Cardiac fibroblast (primary cell): ENCODE measurements around the gene IGSF9.

Experiments
- DNase-seq, 2 donors: peaks; one replicate each; pipeline versions ENCODE4 v3.0.0 to v3.0.0-alpha.2; 2010; ENCODE audit warnings: low read depth in 2 of 2
- H3K4me3 ChIP-seq, 2 donors: replicated peaks in 1 of 2; 1 replicate in 1 of 2; 2 replicates in 1 of 2; pipeline ENCODE4 v1.5.1; 2011; ENCODE audit warnings: low read depth in 2 of 2, low read length in 2 of 2, mild to moderate bottlenecking in 2 of 2, moderate library complexity in 1 of 2
- TF ChIP-seq, protein P1 (sequence below): IDR thresholded peaks from one replicate; pipeline ENCODE4 v1.5.1; 2011; ENCODE audit warnings: low read depth, mild to moderate bottlenecking, low read length, inconsistent platforms

The IGSF9 gene

DNA sequence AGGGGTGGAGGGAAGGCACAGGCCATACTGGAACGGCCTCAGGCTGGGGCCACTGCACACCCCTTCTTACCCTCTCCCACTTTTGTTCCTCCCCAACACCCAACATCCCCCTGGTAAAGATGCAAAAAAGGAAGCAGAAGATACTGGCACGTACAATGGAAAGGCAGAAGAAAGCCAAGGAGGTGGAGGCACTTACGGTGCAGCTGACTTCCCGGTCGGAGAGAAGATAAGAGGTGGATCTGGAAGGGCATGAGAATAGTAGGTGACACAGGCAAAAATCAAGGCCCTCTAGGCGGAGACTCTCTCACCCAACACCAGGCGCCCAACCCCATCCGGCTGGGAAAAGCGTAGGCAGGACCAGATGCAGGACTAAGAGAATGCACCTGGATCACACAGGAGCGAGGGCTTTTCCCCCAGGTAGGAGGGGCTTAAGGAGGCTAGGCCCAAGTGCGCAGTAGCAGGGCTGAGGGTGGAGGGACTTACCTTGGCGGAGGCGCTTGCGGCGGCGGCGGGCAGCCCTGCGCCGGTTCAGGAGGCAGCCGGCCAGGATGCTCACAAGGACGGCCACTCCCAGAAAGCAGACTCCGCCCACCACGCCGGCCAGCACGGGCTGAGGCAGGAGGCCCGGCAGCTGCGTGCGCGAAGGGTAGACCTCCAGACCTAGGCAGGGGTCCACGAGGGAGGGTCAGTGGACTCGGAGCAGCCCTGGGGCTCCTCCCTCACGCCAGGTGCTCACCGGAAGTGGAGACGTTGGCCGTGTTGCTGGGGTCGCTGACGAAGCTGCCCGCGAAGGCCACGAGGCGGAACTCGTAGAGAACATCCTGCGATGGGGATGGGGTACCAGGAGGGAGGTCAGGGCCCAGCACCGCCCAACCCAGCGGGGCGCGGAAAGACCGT is 16.0 kb downstream of the IGSF9 start:
- TF ChIP-seq, protein P1, sequence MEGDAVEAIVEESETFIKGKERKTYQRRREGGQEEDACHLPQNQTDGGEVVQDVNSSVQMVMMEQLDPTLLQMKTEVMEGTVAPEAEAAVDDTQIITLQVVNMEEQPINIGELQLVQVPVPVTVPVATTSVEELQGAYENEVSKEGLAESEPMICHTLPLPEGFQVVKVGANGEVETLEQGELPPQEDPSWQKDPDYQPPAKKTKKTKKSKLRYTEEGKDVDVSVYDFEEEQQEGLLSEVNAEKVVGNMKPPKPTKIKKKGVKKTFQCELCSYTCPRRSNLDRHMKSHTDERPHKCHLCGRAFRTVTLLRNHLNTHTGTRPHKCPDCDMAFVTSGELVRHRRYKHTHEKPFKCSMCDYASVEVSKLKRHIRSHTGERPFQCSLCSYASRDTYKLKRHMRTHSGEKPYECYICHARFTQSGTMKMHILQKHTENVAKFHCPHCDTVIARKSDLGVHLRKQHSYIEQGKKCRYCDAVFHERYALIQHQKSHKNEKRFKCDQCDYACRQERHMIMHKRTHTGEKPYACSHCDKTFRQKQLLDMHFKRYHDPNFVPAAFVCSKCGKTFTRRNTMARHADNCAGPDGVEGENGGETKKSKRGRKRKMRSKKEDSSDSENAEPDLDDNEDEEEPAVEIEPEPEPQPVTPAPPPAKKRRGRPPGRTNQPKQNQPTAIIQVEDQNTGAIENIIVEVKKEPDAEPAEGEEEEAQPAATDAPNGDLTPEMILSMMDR: no peak
- DNase-seq: no peak

DNA sequence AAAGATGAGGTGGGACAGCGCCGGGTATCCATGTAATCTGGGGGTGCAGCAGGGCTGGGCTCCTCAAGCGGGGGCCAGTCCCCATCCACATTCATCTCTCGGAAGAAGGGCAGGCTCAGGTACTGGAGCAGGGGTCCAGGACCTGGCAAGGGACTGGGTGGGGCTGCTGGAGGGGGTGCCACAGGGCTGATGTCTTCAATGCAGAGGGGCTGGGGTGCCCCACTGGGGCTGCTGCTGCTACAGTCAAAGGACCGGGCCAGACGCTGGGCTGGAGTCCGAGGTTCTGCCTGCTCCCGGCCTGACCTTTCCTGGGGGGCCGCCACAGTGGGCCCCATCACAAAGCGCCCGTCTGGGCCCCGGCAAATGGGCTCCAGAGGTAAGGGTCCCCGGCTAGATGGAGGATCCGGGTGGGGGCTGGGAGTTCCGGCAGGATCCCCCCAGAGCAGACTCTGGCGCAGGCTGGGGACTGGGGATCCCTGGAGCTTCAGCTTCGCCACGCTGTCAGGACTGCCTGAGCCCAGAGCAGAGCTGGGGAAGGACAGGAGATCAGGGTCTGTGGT is 16.8 kb downstream of the IGSF9 start:
- no peak overlapping the region for H3K4me3 ChIP-seq
- no peak for DNase-seq
- TF ChIP-seq, protein P1: no peak

More for the DNA sequence above, 16.0 kb downstream of the IGSF9 start:
- H3K4me3 ChIP-seq: no peak overlapping the region

- DNase-seq: no peak
- TF ChIP-seq, protein P1: no peak
Observed at GRCh38 chr1:159927849-159928431, 17.5 kb downstream of the IGSF9 start.

DNA sequence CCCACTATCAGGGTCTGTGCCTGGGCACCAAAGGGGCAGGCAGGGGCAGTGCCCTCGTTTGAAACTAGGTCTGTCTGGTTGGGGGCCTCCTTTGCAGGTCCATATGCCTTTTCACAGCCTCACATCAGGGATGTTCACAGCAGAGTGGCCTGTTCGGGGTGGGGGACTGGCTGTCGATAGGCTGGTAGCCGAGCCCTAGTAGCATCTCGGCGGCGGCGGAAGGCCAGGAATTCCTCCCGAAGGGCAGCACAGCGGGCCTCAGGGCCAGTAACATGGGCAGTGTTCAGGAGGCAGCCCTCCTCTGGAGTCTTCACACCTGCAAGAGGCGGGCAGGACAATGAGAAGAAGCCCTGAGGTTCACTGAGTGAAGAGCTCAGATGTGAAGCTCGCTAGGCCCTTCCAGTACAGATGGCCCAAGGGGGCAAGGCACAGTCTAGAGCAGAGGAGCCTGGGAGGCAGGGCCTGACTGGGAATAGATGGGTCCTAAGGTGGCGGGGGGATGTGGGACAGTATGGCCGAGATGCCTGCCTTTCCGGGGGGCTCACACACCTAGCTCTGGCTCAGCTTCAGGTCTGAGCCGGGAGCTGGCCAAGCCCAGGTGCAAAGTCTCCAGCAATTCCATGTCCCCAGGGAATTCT is 18.1 kb downstream of the IGSF9 start:
- no peak overlapping the region for H3K4me3 ChIP-seq

More at GRCh38 chr1:159927849-159928431, 17.5 kb downstream of the IGSF9 start:
- no peak overlapping the region for H3K4me3 ChIP-seq

GRCh38 chr1:159925719-159926078 is 19.7 kb downstream of the IGSF9 start:
- peak overlapping the region; percentile 96 to 98 for H3K4me3 ChIP-seq
- no peak for DNase-seq

More for the DNA sequence above, 18.1 kb downstream of the IGSF9 start:
- TF ChIP-seq, protein P1: no peak
- DNase-seq: no peak

More at GRCh38 chr1:159925719-159926078, 19.7 kb downstream of the IGSF9 start:
- TF ChIP-seq, protein P1: no peak
